Gastroesophageal sphincter (tissue), 4 donors: ENCODE measurements around the gene SPTB. TPM values are rescaled to one million over a fixed set of nuclear protein-coding genes. Genes with fewer than 3 reads are reported as not detected.

Experiments used
- ATAC-seq: fragments of 150-250 bp; one replicate; pipeline ENCODE4 v1.9.1; 2016; ENCODE audit warnings: mild to moderate bottlenecking, moderate library complexity
- H3K27ac ChIP-seq, 4 donors: fragments of 200-600 bp; sonication (generic) in 3 of 4; 1 replicate in 3 of 4; 2 replicates in 1 of 4; pipeline ENCODE4 v1.5.1; 2016 to 2019
- H3K27me3 ChIP-seq: fragments of 200-600 bp; sonication (generic); one replicate; pipeline ENCODE4 v1.5.1; 2019
- H3K36me3 ChIP-seq, 2 donors: fragments of 200-600 bp; sonication (generic); one replicate each; pipeline ENCODE4 v1.5.1; 2019; ENCODE audit warnings: control low read depth in 1 of 2
- H3K4me1 ChIP-seq, 3 donors: fragments of 200-600 bp; sonication (generic); 1 replicate in 2 of 3; 2 replicates in 1 of 3; pipeline ENCODE4 v1.5.1; 2016 to 2019; ENCODE audit warnings: control low read depth in 2 of 3
- H3K4me3 ChIP-seq, 2 donors: fragments of 200-600 bp; sonication (generic); one replicate each; pipeline ENCODE4 v1.5.1; 2019; ENCODE audit warnings: mild to moderate bottlenecking in 1 of 2, moderate library complexity in 1 of 2
- H3K9me3 ChIP-seq, 3 donors: fragments of 200-600 bp; sonication (generic); one replicate each; pipeline ENCODE4 v1.5.1; 2017 to 2019; ENCODE audit warnings: control low read depth in 2 of 3
- CTCF ChIP-seq, 4 experiments: fragments of 200-600 bp in 2 of 4; fragments of 450-650 bp in 2 of 4; sonication (generic) in 1 of 4; IDR thresholded peaks; one replicate each; pipeline ENCODE4 v1.5.1; 2017 to 2019; ENCODE audit warnings: antibody characterized with exemption in 4 of 4, mild to moderate bottlenecking in 2 of 4, moderate library complexity in 2 of 4
- EP300 ChIP-seq: sonication (generic); formaldehyde crosslinking; IDR thresholded peaks from one replicate; pipeline ENCODE4 v1.6.1; 2017; ENCODE audit warnings: antibody characterized with exemption, mild to moderate bottlenecking
- POLR2A ChIP-seq, 2 donors: fragments of 450-650 bp; IDR thresholded peaks; one replicate each; pipeline ENCODE4 v1.6.1; 2017; ENCODE audit warnings: antibody characterized with exemption in 2 of 2, mild to moderate bottlenecking in 2 of 2, moderate library complexity in 1 of 2
- POLR2AphosphoS5 ChIP-seq: sonication (generic); formaldehyde crosslinking; IDR thresholded peaks from one replicate; pipeline ENCODE4 v1.6.1; 2017; ENCODE audit warnings: antibody characterized with exemption
- WGBS, 2 donors: methylation state at CpG; one replicate each; pipeline ENCODE4 v1.1.5; 2018; ENCODE audit warnings: low coverage in 1 of 2; 5-methylcytosine and 5-hydroxymethylcytosine counted together
- total RNA-seq, 4 donors: library from RNA; depleted of rRNA; stranded (reverse); fragments of >200 nt; gene quantifications; one replicate each; pipeline ENCODE4 v1.1.0, GENCODE V29; 2016

Gene SPTB
- total RNA-seq, 4 donors from 2014 or later, result 0.62 to 3.1 (median 1.0) TPM

GRCh38 chr14:64718762-64719161 lies 160.9 kb downstream of the SPTB start:
- WGBS, 2 donors, result 69 to 83% methylated on average over 1 to 7 of the region's 7 CpGs
- no peak for ATAC-seq
- Histone ChIP-seq H3K27me3 (no peaks in the 10 kb centered on the region), H3K9me3 (peaks cover 0 to 5% (median 0%) of the 10 kb centered on the region in 3 donors), H3K4me1 (peaks cover 15 to 96% (median 48%) of the 10 kb centered on the region in 3 donors), H3K36me3 (no peaks in the 10 kb centered on the region), H3K27ac (peak overlapping the region; percentile 25 to 83 (median 80)), H3K4me3 (no peak overlapping the region)
- TF ChIP-seq POLR2A (IDR thresholded peaks at IDR 0.05) (no peak), CTCF (IDR thresholded peaks at IDR 0.05) (no peak), POLR2AphosphoS5 (peak; percentile 63), EP300 (no peak)

GRCh38 chr14:64717870-64718269 lies 161.8 kb downstream of the SPTB start:
- Histone ChIP-seq H3K36me3 (no peaks in the 10 kb centered on the region), H3K9me3 (peaks cover 0 to 14% (median 0%) of the 10 kb centered on the region in 3 donors), H3K27ac (peak overlapping the region; percentile 13 to 83 (median 80)), H3K4me3 (no peak overlapping the region), H3K27me3 (no peaks in the 10 kb centered on the region), H3K4me1 (peaks cover 15 to 87% (median 48%) of the 10 kb centered on the region in 3 donors)
- ATAC-seq, result no peak
- WGBS, 2 donors, result 7 to 28% methylated on average over 3 to 4 of the region's 6 CpGs
- TF ChIP-seq CTCF (IDR thresholded peaks at IDR 0.05) (no peak), POLR2A (IDR thresholded peaks at IDR 0.05) (no peak), EP300 (no peak), POLR2AphosphoS5 (peak; percentile 69)

- WGBS, 2 donors, result 33% methylated on average over 7 of the region's 22 CpGs; no CpG with 5 or more reads in 1 of the 2 donors
- peaks cover 15 to 77% (median 31%) of the 10 kb centered on the region in 3 donors for H3K4me1 ChIP-seq
- H3K36me3 ChIP-seq, result no peaks in the 10 kb centered on the region
Measured at GRCh38 chr14:64715628-64716412, 163.9 kb downstream of the SPTB start.

GRCh38 chr14:64715146-64715627 lies 164.5 kb downstream of the SPTB start:
- Histone ChIP-seq H3K9me3 (peaks cover 0 to 14% (median 0%) of the 10 kb centered on the region in 3 donors), H3K36me3 (no peaks in the 10 kb centered on the region), H3K4me1 (peaks cover 15 to 77% (median 30%) of the 10 kb centered on the region in 3 donors), H3K27ac (peak overlapping the region in 3 of 4 donors; percentile 78 to 83 (median 81)), H3K27me3 (no peaks in the 10 kb centered on the region), H3K4me3 (peak overlapping the region in 1 of 2 donors; percentile 50)
- TF ChIP-seq POLR2AphosphoS5 (no peak), POLR2A (IDR thresholded peaks at IDR 0.05) (no peak), CTCF (IDR thresholded peaks at IDR 0.05) (no peak), EP300 (no peak)
- 44 to 59% methylated on average over 3 to 4 of the region's 4 CpGs for WGBS, 2 donors
- no peak for ATAC-seq

More at GRCh38 chr14:64715628-64716412, 163.9 kb downstream of the SPTB start:
- TF ChIP-seq POLR2AphosphoS5, result peak; percentile 12
- TF ChIP-seq CTCF (IDR thresholded peaks at IDR 0.05), result no peak
- Histone ChIP-seq H3K4me3 (peak overlapping the region; percentile 28 to 50), H3K27me3 (no peaks in the 10 kb centered on the region), H3K27ac (peak overlapping the region; percentile 36 to 83 (median 80)), H3K9me3 (peaks cover 0 to 14% (median 0%) of the 10 kb centered on the region in 3 donors)
- no peak for ATAC-seq
